ENCODE measurements around the gene TRAPPC10.
"Not testable (repeated sequence)": the region's sequence is repeated elsewhere in the genome, so short reads cannot be mapped to it uniquely, and the experiment has no call there.

The TRAPPC10 gene

GRCh38 chr21:44090325-44090724 lies 78.2 kb downstream of the TRAPPC10 start:
- no peak for DNase-seq

- DNase-seq, result no peak
Observed at GRCh38 chr21:44092211-44092610, 80.1 kb downstream of the TRAPPC10 start.

- no peak for DNase-seq
Observed at GRCh38 chr21:44093761-44094160, 81.7 kb downstream of the TRAPPC10 start.

GRCh38 chr21:44094832-44095231 lies 82.7 kb downstream of the TRAPPC10 start:
- no peak for DNase-seq

- DNase-seq, result not testable (repeated sequence)
Observed at GRCh38 chr21:44098507-44098906, 86.4 kb downstream of the TRAPPC10 start.

GRCh38 chr21:44098964-44099363 lies 86.9 kb downstream of the TRAPPC10 start:
- DNase-seq, result not testable (repeated sequence)

- not testable (repeated sequence) for DNase-seq
Observed at GRCh38 chr21:44107026-44107501, 95.0 kb downstream of the TRAPPC10 start, which contains the start of gene PWP2. TSS of gene PWP2 (plus strand) at chr21:44107399. CDS start at chr21:44107417, 18 bp downstream.

GRCh38 chr21:44107589-44107988 lies 95.5 kb downstream of the TRAPPC10 start:
- DNase-seq, result not testable (repeated sequence)

GRCh38 chr21:44113702-44114371 lies 101.7 kb downstream of the TRAPPC10 start:
- not testable (repeated sequence) for DNase-seq

GRCh38 chr21:44122131-44122530 lies 110.0 kb downstream of the TRAPPC10 start:
- DNase-seq, result not testable (repeated sequence)

GRCh38 chr21:44127827-44128226 lies 115.7 kb downstream of the TRAPPC10 start:
- not testable (repeated sequence) for DNase-seq

- DNase-seq, result not testable (repeated sequence)
Observed at GRCh38 chr21:44133715-44134057, 121.6 kb downstream of the TRAPPC10 start.

- not testable (repeated sequence) for DNase-seq
Observed at GRCh38 chr21:44134732-44135131, 122.6 kb downstream of the TRAPPC10 start.

- DNase-seq, result not testable (repeated sequence)
Observed at GRCh38 chr21:44138039-44138438, 125.9 kb downstream of the TRAPPC10 start.

- not testable (repeated sequence) for DNase-seq
Observed at GRCh38 chr21:44139787-44140551, 127.9 kb downstream of the TRAPPC10 start.

- DNase-seq, result not testable (repeated sequence)
Observed at GRCh38 chr21:44140552-44140932, 128.4 kb downstream of the TRAPPC10 start.

- DNase-seq, result not testable (repeated sequence)
Observed at GRCh38 chr21:44142470-44142869, 130.4 kb downstream of the TRAPPC10 start.

GRCh38 chr21:44143380-44143779 lies 131.3 kb downstream of the TRAPPC10 start:
- not testable (repeated sequence) for DNase-seq

- not testable (repeated sequence) for DNase-seq
Observed at GRCh38 chr21:44143996-44144395, 131.9 kb downstream of the TRAPPC10 start.

- not testable (repeated sequence) for DNase-seq
Observed at GRCh38 chr21:44144784-44145602, 132.9 kb downstream of the TRAPPC10 start.

GRCh38 chr21:44145616-44146015 lies 133.5 kb downstream of the TRAPPC10 start:
- DNase-seq, result not testable (repeated sequence)

GRCh38 chr21:44147108-44147507 lies 135.0 kb downstream of the TRAPPC10 start:
- not testable (repeated sequence) for DNase-seq

- not testable (repeated sequence) for DNase-seq
Observed at GRCh38 chr21:44150255-44150654, 138.1 kb downstream of the TRAPPC10 start.
